Ishikawa (cell line): ENCODE results near the gene DACT1.

ENCODE experiments used
- CREB1 ChIP-seq: IDR thresholded peaks from 2 replicates; pipeline ENCODE4 v1.6.1; 2012; ENCODE audit warnings: low read depth
- EGR1 ChIP-seq: IDR thresholded peaks from 2 replicates; pipeline ENCODE4 v1.6.1; 2012
- EP300 ChIP-seq: IDR thresholded peaks from 2 replicates; pipeline ENCODE4 v1.6.1; 2012; ENCODE audit warnings: borderline replicate concordance
- MAX ChIP-seq: IDR thresholded peaks from 2 replicates; pipeline ENCODE4 v1.6.1; 2012
- NFIC ChIP-seq: IDR thresholded peaks from 2 replicates; pipeline ENCODE4 v1.6.1; 2012
- RAD21 ChIP-seq: IDR thresholded peaks from 2 replicates; pipeline ENCODE4 v1.6.1; 2012; ENCODE audit warnings: low read depth
- REST ChIP-seq: IDR thresholded peaks from 2 replicates; pipeline ENCODE4 v1.6.1; 2012; ENCODE audit warnings: low read depth, mild to moderate bottlenecking
- YY1 ChIP-seq: IDR thresholded peaks from 2 replicates; pipeline ENCODE4 v1.6.1; 2012; ENCODE audit warnings: low read depth

- TF ChIP-seq NFIC (no peak), REST (no peak), RAD21 (no peak), CREB1 (no peak), EGR1 (no peak), MAX (no peak), YY1 (no peak), EP300 (no peak)
Measured at GRCh38 chr14:58620011-58620410, 17.8 kb upstream of the DACT1 start.
